ENCODE results near the gene C12orf56.

The C12orf56 gene

DNA sequence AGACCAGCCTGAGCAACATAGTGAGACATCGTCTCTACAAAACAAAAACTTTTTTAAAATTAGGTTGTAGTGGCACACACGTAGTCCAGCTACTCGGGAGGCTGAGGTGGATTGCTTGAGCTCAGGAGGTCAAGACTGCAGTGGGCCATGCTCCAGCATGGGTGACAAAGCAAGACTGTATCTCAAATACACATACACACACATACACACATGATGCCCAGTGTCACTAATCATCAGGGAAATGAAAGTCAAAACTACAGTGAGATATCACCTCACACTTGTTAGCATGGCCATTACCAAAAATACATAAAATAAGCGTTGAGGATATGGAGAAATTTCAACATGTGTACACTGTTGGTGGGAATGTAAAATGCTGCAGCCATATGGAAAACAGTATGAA is 135.3 kb downstream of the C12orf56 start:
- no peak overlapping the region for H3K4me3 Mint-ChIP-seq
- no peak overlapping the region for H3K27ac Mint-ChIP-seq
- no peaks in the 10 kb centered on the region for H3K4me1 Mint-ChIP-seq (ENCODE audit: low read depth)
- H3K9me3 Mint-ChIP-seq, result no peaks in the 10 kb centered on the region
- H3K27me3 Mint-ChIP-seq, result no peaks in the 10 kb centered on the region
- no peaks in the 10 kb centered on the region for H3K36me3 Mint-ChIP-seq (ENCODE audit: low read depth)

DNA sequence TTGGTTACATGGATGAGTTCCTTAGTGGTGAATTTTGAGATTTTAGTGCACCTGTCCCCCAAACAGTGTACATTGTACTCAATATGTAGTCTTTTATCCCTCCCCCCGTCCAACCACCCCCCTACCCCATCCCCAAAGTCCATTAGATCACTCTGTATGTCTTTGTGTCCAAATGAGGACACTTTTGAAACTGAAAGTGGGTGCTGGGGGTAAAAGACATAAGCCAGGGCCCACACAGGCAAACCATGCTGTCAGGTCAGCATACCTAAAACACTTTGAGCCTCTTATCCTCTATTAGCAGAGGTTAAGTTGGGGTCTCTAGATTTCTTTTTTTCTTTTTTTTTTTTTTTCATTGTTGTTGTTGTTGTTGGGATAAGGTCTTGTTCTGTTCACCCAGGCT is 137.2 kb downstream of the C12orf56 start:
- H3K27me3 Mint-ChIP-seq, result no peaks in the 10 kb centered on the region
- no peak overlapping the region for H3K27ac Mint-ChIP-seq
- no peaks in the 10 kb centered on the region for H3K36me3 Mint-ChIP-seq (ENCODE audit: low read depth)
- H3K4me1 Mint-ChIP-seq (ENCODE audit: low read depth), result no peaks in the 10 kb centered on the region
- H3K9me3 Mint-ChIP-seq, result no peaks in the 10 kb centered on the region
- H3K4me3 Mint-ChIP-seq, result no peak overlapping the region

- Mint-ChIP-seq H3K27ac (no peak overlapping the region), H3K4me3 (no peak overlapping the region), H3K27me3 (no peaks in the 10 kb centered on the region), H3K4me1 (ENCODE audit: low read depth) (no peaks in the 10 kb centered on the region), H3K9me3 (no peaks in the 10 kb centered on the region), H3K36me3 (ENCODE audit: low read depth) (no peaks in the 10 kb centered on the region)
These were observed 137.9 kb downstream of the C12orf56 start for GRCh38 chr12:64252681-64253080.

DNA sequence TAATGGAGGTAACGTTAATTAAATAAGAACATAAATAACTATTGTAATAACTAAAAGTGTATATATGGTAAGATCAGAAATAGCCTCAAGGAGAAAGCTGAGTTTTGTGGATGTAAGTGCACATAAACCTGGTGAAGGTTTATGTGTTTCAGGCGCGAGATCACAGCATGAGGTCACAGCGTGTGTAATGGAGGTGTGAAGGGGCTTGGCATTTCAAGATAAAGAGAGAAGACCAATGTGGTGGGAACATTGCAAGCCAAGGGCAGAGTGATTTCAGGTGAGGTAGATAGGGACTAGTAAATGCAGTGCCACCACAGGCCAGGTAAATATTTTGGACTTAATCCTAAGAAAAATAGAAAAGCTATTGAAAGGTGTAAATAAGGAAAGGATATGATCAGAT is 146.7 kb downstream of the C12orf56 start:
- no peaks in the 10 kb centered on the region for H3K27me3 Mint-ChIP-seq
- no peak overlapping the region for H3K4me3 Mint-ChIP-seq
- H3K27ac Mint-ChIP-seq, result no peak overlapping the region
- H3K9me3 Mint-ChIP-seq, result no peaks in the 10 kb centered on the region
- H3K4me1 Mint-ChIP-seq (ENCODE audit: low read depth), result no peaks in the 10 kb centered on the region
- H3K36me3 Mint-ChIP-seq (ENCODE audit: low read depth), result no peaks in the 10 kb centered on the region

DNA sequence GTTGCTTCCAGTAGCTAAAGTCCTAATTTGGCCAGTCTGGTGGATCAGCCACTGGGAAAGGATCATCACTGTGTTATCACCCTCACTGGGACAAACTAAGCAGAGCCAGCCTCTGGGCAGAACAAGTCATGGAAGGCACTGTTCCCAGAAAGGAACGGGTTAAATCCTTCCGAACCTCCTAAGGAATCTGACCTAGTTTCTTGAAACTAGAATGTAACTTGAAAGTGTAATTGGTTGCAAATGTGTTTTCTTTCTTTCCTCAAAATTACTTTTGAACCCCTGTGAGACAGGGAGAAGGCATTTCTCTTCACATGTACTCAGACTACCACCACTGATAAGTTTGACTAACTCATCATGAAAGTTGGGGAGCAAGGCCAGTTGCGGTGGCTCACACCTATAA is 149.8 kb downstream of the C12orf56 start:
- Mint-ChIP-seq H3K36me3 (ENCODE audit: low read depth) (no peaks in the 10 kb centered on the region), H3K9me3 (no peaks in the 10 kb centered on the region), H3K4me1 (ENCODE audit: low read depth) (no peaks in the 10 kb centered on the region), H3K4me3 (no peak overlapping the region), H3K27ac (no peak overlapping the region), H3K27me3 (no peaks in the 10 kb centered on the region)

DNA sequence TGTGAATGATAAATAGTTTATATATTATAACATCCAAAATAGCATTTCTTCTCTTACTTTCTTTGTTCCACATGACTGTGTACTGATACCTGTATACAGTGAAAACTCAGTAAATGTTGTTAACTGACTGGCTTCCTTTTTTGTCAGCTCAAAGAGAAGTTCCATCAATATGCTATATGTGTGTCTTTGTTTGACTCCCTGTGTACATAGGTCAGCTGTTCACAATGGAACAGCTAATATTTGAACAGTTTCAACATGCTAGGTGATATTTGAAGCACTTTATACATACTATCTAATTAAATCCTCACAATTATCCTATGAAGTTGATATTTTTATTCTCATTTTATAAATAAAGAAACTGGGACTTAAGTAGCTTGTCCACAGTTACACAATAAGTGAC is 153.2 kb downstream of the C12orf56 start:
- no peaks in the 10 kb centered on the region for H3K36me3 Mint-ChIP-seq (ENCODE audit: low read depth)
- no peak overlapping the region for H3K27ac Mint-ChIP-seq
- peaks cover 11% of the 10 kb centered on the region for H3K27me3 Mint-ChIP-seq
- H3K4me3 Mint-ChIP-seq, result no peak overlapping the region
- H3K4me1 Mint-ChIP-seq (ENCODE audit: low read depth), result no peaks in the 10 kb centered on the region
- no peaks in the 10 kb centered on the region for H3K9me3 Mint-ChIP-seq

- no peaks in the 10 kb centered on the region for H3K36me3 Mint-ChIP-seq (ENCODE audit: low read depth)
- H3K9me3 Mint-ChIP-seq, result no peaks in the 10 kb centered on the region
- H3K27ac Mint-ChIP-seq, result no peak overlapping the region
- H3K4me1 Mint-ChIP-seq (ENCODE audit: low read depth), result no peaks in the 10 kb centered on the region
- H3K27me3 Mint-ChIP-seq, result peaks cover 11% of the 10 kb centered on the region
- no peak overlapping the region for H3K4me3 Mint-ChIP-seq
These were observed 154.0 kb downstream of the C12orf56 start for GRCh38 chr12:64236549-64236948.

- H3K27ac Mint-ChIP-seq, result no peak overlapping the region
- no peaks in the 10 kb centered on the region for H3K36me3 Mint-ChIP-seq (ENCODE audit: low read depth)
- no peaks in the 10 kb centered on the region for H3K9me3 Mint-ChIP-seq
- H3K4me1 Mint-ChIP-seq (ENCODE audit: low read depth), result no peaks in the 10 kb centered on the region
- H3K4me3 Mint-ChIP-seq, result no peak overlapping the region
- H3K27me3 Mint-ChIP-seq, result peaks cover 11% of the 10 kb centered on the region
These were observed 158.4 kb downstream of the C12orf56 start for GRCh38 chr12:64232196-64232595.

DNA sequence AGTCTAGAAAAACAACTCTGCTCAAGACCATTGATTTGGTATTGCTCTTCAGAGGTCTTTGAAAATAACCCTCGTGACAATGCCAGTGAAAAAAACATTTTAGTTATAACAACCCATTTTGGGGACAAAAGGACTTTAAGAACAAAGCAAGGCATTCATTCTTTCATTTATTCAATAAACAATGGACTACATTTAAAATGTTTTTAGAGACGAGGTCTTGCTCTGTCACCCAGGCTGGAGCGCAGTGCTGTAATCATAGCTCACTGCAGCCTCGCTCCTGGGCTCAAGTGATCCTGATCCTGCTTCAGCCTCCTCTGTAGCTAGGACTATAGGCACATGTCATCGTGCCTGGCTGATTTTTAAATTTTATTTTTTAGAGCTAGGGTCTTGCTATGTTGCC is 160.8 kb downstream of the C12orf56 start:
- no peaks in the 10 kb centered on the region for H3K9me3 Mint-ChIP-seq
- no peak overlapping the region for H3K4me3 Mint-ChIP-seq
- no peak overlapping the region for H3K27ac Mint-ChIP-seq
- no peaks in the 10 kb centered on the region for H3K36me3 Mint-ChIP-seq (ENCODE audit: low read depth)
- H3K4me1 Mint-ChIP-seq (ENCODE audit: low read depth), result no peaks in the 10 kb centered on the region
- peaks cover 7% of the 10 kb centered on the region for H3K27me3 Mint-ChIP-seq

- Mint-ChIP-seq H3K27me3 (peaks cover 4% of the 10 kb centered on the region), H3K4me1 (ENCODE audit: low read depth) (no peaks in the 10 kb centered on the region), H3K27ac (no peak overlapping the region), H3K36me3 (ENCODE audit: low read depth) (no peaks in the 10 kb centered on the region), H3K9me3 (no peaks in the 10 kb centered on the region), H3K4me3 (no peak overlapping the region)
These were observed 161.3 kb downstream of the C12orf56 start for GRCh38 chr12:64229240-64229639.

DNA sequence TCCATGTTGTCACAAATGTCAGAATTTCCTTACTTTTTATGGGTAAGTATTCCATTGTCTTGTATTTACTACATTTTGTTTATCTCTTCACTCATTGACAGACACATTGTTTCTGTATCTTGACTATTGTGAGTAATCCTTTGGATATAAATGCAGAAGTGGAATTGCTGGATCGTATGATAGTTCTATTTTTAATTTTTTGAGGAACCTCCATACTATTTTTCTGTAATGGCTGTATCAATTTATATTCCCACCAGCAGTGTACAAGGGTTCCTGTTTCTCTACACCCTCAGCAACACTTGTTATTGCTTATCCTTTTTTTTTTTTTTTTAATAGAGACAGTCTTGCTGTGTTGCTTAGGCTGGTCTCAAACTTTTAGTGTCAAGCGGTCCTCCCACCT is 164.9 kb downstream of the C12orf56 start:
- H3K9me3 Mint-ChIP-seq, result no peaks in the 10 kb centered on the region
- H3K27me3 Mint-ChIP-seq, result peaks cover 4% of the 10 kb centered on the region
- no peaks in the 10 kb centered on the region for H3K36me3 Mint-ChIP-seq (ENCODE audit: low read depth)
- no peak overlapping the region for H3K27ac Mint-ChIP-seq
- H3K4me3 Mint-ChIP-seq, result no peak overlapping the region
- H3K4me1 Mint-ChIP-seq (ENCODE audit: low read depth), result peaks cover 19% of the 10 kb centered on the region

GRCh38 chr12:64222009-64222765 is 168.4 kb downstream of the C12orf56 start, which contains the start of gene KICS2:
Gene KICS2 (minus strand): TSS chr12:64222296. CDS start chr12:64222237, 59 bp downstream.
- peaks cover 37% of the 10 kb centered on the region for H3K4me1 Mint-ChIP-seq (ENCODE audit: low read depth)
- H3K36me3 Mint-ChIP-seq (ENCODE audit: low read depth), result no peaks in the 10 kb centered on the region
- peaks cover 4% of the 10 kb centered on the region for H3K27me3 Mint-ChIP-seq
- H3K9me3 Mint-ChIP-seq, result no peaks in the 10 kb centered on the region
- peak within 1 kb of the TSS; percentile 99 for H3K27ac Mint-ChIP-seq
- H3K4me3 Mint-ChIP-seq, result peak within 1 kb of the TSS; percentile 96

- Mint-ChIP-seq H3K9me3 (no peaks in the 10 kb centered on the region), H3K27ac (peak overlapping the region; percentile 99), H3K4me3 (peak overlapping the region; percentile 96), H3K36me3 (ENCODE audit: low read depth) (no peaks in the 10 kb centered on the region), H3K27me3 (peaks cover 2% of the 10 kb centered on the region), H3K4me1 (ENCODE audit: low read depth) (peaks cover 37% of the 10 kb centered on the region)
These were observed 168.9 kb downstream of the C12orf56 start for GRCh38 chr12:64221651-64222008.

GRCh38 chr12:64220046-64220445 is 170.5 kb downstream of the C12orf56 start:
- Mint-ChIP-seq H3K27ac (no peak overlapping the region), H3K4me3 (peak overlapping the region; percentile 42), H3K9me3 (no peaks in the 10 kb centered on the region), H3K36me3 (ENCODE audit: low read depth) (peaks cover 3% of the 10 kb centered on the region), H3K27me3 (no peaks in the 10 kb centered on the region), H3K4me1 (ENCODE audit: low read depth) (peaks cover 37% of the 10 kb centered on the region)

DNA sequence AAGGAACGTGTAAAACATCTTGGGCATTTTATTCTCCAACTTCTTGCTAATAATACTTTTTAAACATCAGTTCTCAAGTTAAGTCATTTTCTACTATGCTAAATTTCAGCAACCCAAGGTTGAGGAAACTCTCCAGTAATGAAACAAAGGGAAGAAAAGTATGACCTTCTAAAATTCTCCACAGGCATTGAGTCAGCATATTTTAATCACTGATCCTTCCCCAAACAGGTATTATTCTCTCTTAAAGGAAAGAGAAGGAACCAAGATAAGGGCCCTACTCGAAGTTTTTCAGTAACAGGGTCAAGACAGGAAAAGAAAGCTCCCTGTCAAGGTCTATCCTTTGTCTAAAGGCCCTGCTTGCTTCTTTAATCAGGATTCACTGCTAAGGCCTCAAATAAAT is 171.4 kb downstream of the C12orf56 start:
- H3K36me3 Mint-ChIP-seq (ENCODE audit: low read depth), result peaks cover 6% of the 10 kb centered on the region
- H3K27me3 Mint-ChIP-seq, result no peaks in the 10 kb centered on the region
- H3K4me1 Mint-ChIP-seq (ENCODE audit: low read depth), result peaks cover 37% of the 10 kb centered on the region
- peak overlapping the region; percentile 14 for H3K4me3 Mint-ChIP-seq
- H3K27ac Mint-ChIP-seq, result peak overlapping the region; percentile 2
- no peaks in the 10 kb centered on the region for H3K9me3 Mint-ChIP-seq

GRCh38 chr12:64218597-64218996 is 172.0 kb downstream of the C12orf56 start:
- peak overlapping the region; percentile 17 for H3K4me3 Mint-ChIP-seq
- H3K36me3 Mint-ChIP-seq (ENCODE audit: low read depth), result peaks cover 12% of the 10 kb centered on the region
- H3K9me3 Mint-ChIP-seq, result no peaks in the 10 kb centered on the region
- H3K27me3 Mint-ChIP-seq, result no peaks in the 10 kb centered on the region
- peaks cover 37% of the 10 kb centered on the region for H3K4me1 Mint-ChIP-seq (ENCODE audit: low read depth)
- H3K27ac Mint-ChIP-seq, result no peak overlapping the region

All from stimulated activated naive CD8-positive, alpha-beta T cell treated with anti-CD3 and anti-CD28 coated beads, Interleukin-15, Interleukin-2, amounts not matched to agents 100 ng/mL and 50 ng/mL, for 24 hours (primary cell).